Measurements from ENCODE around the gene PMS1. TPM values are rescaled to one million over a fixed set of nuclear protein-coding genes. Genes with fewer than 3 reads are reported as not detected.
A peak's percentile ranks its signal among the peaks of the same experiment; 100 is the strongest.

Gene PMS1
- total and polyA plus RNA-seq, 11 donors = 6.2 to 16.7 (median 9.0) TPM

GRCh38 chr2:189862751-189863150, 78.5 kb downstream of the PMS1 start:
- ATAC-seq = peak in 1 of 4 donors; percentile 33
- no peak overlapping the region for H3K27ac ChIP-seq
- no peak for TF ChIP-seq CTCF (IDR thresholded peaks at IDR 0.05)
- no peak for TF ChIP-seq POLR2A (IDR thresholded peaks at IDR 0.05)
- peaks cover 0 to 6% (median 0%) of the 10 kb centered on the region in 12 donors for H3K4me1 ChIP-seq
- no peak overlapping the region for H3K4me3 ChIP-seq
- no peak for DNase-seq
- intact Hi-C loops (cut with DNase I) = no loop called here
- no peaks in the 10 kb centered on the region for H3K27me3 ChIP-seq
- WGBS, 4 donors = 64 to 94% (median 87%) methylated on average over 1 of the region's 1 CpG
- H3K36me3 ChIP-seq = peaks cover 0 to 22% (median 11%) of the 10 kb centered on the region in 9 donors
- H3K9me3 ChIP-seq = peaks cover 0 to 12% (median 0%) of the 10 kb centered on the region in 12 donors

- H3K36me3 ChIP-seq = peaks cover 0 to 22% (median 11%) of the 10 kb centered on the region in 9 donors
- H3K27me3 ChIP-seq = no peaks in the 10 kb centered on the region
- intact Hi-C loops (cut with DNase I) = no loop called here
- ATAC-seq = no peak
- H3K4me1 ChIP-seq = peaks cover 0 to 10% (median 0%) of the 10 kb centered on the region in 12 donors
- no peak overlapping the region for H3K4me3 ChIP-seq
- WGBS, 4 donors = 53 to 73% (median 59%) methylated on average over 1 of the region's 1 CpG
- TF ChIP-seq CTCF (IDR thresholded peaks at IDR 0.05) (no peak), POLR2A (IDR thresholded peaks at IDR 0.05) (no peak)
- peaks cover 0 to 12% (median 0%) of the 10 kb centered on the region in 12 donors for H3K9me3 ChIP-seq
- no peak overlapping the region for H3K27ac ChIP-seq
- no peak for DNase-seq
These were observed 81.6 kb downstream of the PMS1 start for GRCh38 chr2:189865826-189866225.

- H3K9me3 ChIP-seq = peaks cover 0 to 12% (median 0%) of the 10 kb centered on the region in 12 donors
- H3K4me3 ChIP-seq = no peak overlapping the region
- H3K36me3 ChIP-seq = peaks cover 0 to 22% (median 11%) of the 10 kb centered on the region in 9 donors
- intact Hi-C loops (cut with DNase I) = no loop called here
- no peaks in the 10 kb centered on the region for H3K27me3 ChIP-seq
- peaks cover 0 to 11% (median 0%) of the 10 kb centered on the region in 12 donors for H3K4me1 ChIP-seq
- WGBS, 4 donors = 93 to 96% (median 95%) methylated on average over 1 of the region's 1 CpG
- TF ChIP-seq CTCF (IDR thresholded peaks at IDR 0.05) = no peak
- no peak for TF ChIP-seq POLR2A (IDR thresholded peaks at IDR 0.05)
- DNase-seq (no peak), ATAC-seq (no peak)
- no peak overlapping the region for H3K27ac ChIP-seq
These were observed 82.0 kb downstream of the PMS1 start for GRCh38 chr2:189866296-189866695.

- Histone ChIP-seq H3K27ac (no peak overlapping the region), H3K9me3 (no peaks in the 10 kb centered on the region), H3K36me3 (peaks cover 0 to 28% (median 5%) of the 10 kb centered on the region in 9 donors), H3K27me3 (no peaks in the 10 kb centered on the region), H3K4me1 (peaks cover 0 to 11% (median 0%) of the 10 kb centered on the region in 12 donors), H3K4me3 (no peak overlapping the region)
- intact Hi-C loops (cut with DNase I) = no loop called here
- TF ChIP-seq CTCF (IDR thresholded peaks at IDR 0.05) (no peak), POLR2A (IDR thresholded peaks at IDR 0.05) (no peak)
- DNase-seq (no peak), ATAC-seq (no peak)
These were observed 84.6 kb downstream of the PMS1 start for GRCh38 chr2:189868896-189869295.

All from heart left ventricle (tissue), 16 donors.